Astrocyte (in vitro differentiated cells and primary cell): ENCODE data around the gene SHANK1. TPM values are rescaled to one million over a fixed set of nuclear protein-coding genes. Genes with fewer than 3 reads are reported as not detected.

Experiments used
- DNase-seq: peaks from one replicate; pipeline ENCODE4 v3.0.0-alpha.2; 2010; ENCODE audit warnings: low read depth
- FAIRE-seq: peaks from 2 replicates; lab custom pipeline; 2011; peaks lifted over from hg19 to GRCh38; lab: Jason Lieb, UNC
- H2AFZ ChIP-seq: 2 replicates; pipeline ENCODE4 v1.6.0; 2012; ENCODE audit warnings: low read depth, low read length, inconsistent platforms
- H3K27ac ChIP-seq: 2 replicates; pipeline ENCODE4 v1.5.1; 2011; ENCODE audit warnings: low read depth, low read length, inconsistent platforms
- H3K27me3 ChIP-seq: 2 replicates; pipeline ENCODE4 v1.6.0; 2011; ENCODE audit warnings: low read length, inconsistent platforms; ENCODE audit not compliant: insufficient read depth
- H3K36me3 ChIP-seq: 2 replicates; pipeline ENCODE4 v1.5.1; 2011; ENCODE audit warnings: low read length, inconsistent platforms; ENCODE audit not compliant: insufficient read depth
- H3K4me1 ChIP-seq: 2 replicates; pipeline ENCODE4 v1.5.1; 2011; ENCODE audit warnings: low read length, inconsistent platforms; ENCODE audit not compliant: insufficient read depth
- H3K4me2 ChIP-seq: 2 replicates; pipeline ENCODE4 v1.6.0; 2012; ENCODE audit warnings: low read length, inconsistent platforms
- H3K4me3 ChIP-seq: 2 replicates; pipeline ENCODE4 v1.5.1; 2011; ENCODE audit warnings: low read depth, mild to moderate bottlenecking, low read length, inconsistent platforms; ENCODE audit not compliant: insufficient read depth
- H3K79me2 ChIP-seq: 2 replicates; pipeline ENCODE4 v1.6.0; 2012; ENCODE audit warnings: mild to moderate bottlenecking, low read length, inconsistent platforms; ENCODE audit not compliant: insufficient read depth
- H3K9ac ChIP-seq: 2 replicates; pipeline ENCODE4 v1.6.0; 2012; ENCODE audit warnings: mild to moderate bottlenecking, low read length, inconsistent platforms
- H3K9me3 ChIP-seq: 2 replicates; pipeline ENCODE4 v1.5.1; 2012; ENCODE audit warnings: low read depth, mild to moderate bottlenecking, low read length, inconsistent platforms; ENCODE audit not compliant: insufficient read depth
- H4K20me1 ChIP-seq: 2 replicates; pipeline ENCODE4 v1.6.0; 2012; ENCODE audit warnings: low read length, inconsistent platforms; ENCODE audit not compliant: insufficient read depth
- H3K27ac Mint-ChIP-seq: one replicate; pipeline ENCODE4 v1.8.0; 2021; ENCODE audit warnings: mild to moderate bottlenecking, mixed read lengths; ENCODE audit not compliant: unreplicated experiment
- H3K27me3 Mint-ChIP-seq: one replicate; pipeline ENCODE4 v1.8.0; 2021; ENCODE audit warnings: low read depth, mixed read lengths; ENCODE audit not compliant: unreplicated experiment
- H3K36me3 Mint-ChIP-seq: one replicate; pipeline ENCODE4 v1.8.0; 2021; ENCODE audit warnings: low read depth, mixed read lengths; ENCODE audit not compliant: unreplicated experiment
- H3K4me1 Mint-ChIP-seq: one replicate; pipeline ENCODE4 v1.8.0; 2021; ENCODE audit warnings: low read depth, mixed read lengths; ENCODE audit not compliant: unreplicated experiment
- H3K4me3 Mint-ChIP-seq: one replicate; pipeline ENCODE4 v1.8.0; 2021; ENCODE audit warnings: mild to moderate bottlenecking, moderate library complexity, mixed read lengths; ENCODE audit not compliant: unreplicated experiment
- H3K9me3 Mint-ChIP-seq: one replicate; pipeline ENCODE4 v1.8.0; 2021; ENCODE audit warnings: mild to moderate bottlenecking, mixed read lengths; ENCODE audit not compliant: unreplicated experiment
- EZH2 ChIP-seq: IDR thresholded peaks from 2 replicates; pipeline ENCODE4 v1.6.1; 2012; ENCODE audit warnings: mild to moderate bottlenecking, low read length, inconsistent platforms; ENCODE audit not compliant: insufficient read depth
- total RNA-seq: library from RNA; stranded (reverse); gene quantifications from 2 replicates; pipeline ENCODE4 v1.2.1, GENCODE V29; 2021
- TF ChIP-seq, protein P1 (sequence below): IDR thresholded peaks from 2 replicates; pipeline ENCODE4 v1.5.1; 2011; ENCODE audit warnings: low read depth, mild to moderate bottlenecking, inconsistent platforms, low read length, moderate library complexity; ENCODE audit not compliant: insufficient read depth

Gene SHANK1
- total RNA-seq, 1 donor from 2014 or later = not detected

DNA sequence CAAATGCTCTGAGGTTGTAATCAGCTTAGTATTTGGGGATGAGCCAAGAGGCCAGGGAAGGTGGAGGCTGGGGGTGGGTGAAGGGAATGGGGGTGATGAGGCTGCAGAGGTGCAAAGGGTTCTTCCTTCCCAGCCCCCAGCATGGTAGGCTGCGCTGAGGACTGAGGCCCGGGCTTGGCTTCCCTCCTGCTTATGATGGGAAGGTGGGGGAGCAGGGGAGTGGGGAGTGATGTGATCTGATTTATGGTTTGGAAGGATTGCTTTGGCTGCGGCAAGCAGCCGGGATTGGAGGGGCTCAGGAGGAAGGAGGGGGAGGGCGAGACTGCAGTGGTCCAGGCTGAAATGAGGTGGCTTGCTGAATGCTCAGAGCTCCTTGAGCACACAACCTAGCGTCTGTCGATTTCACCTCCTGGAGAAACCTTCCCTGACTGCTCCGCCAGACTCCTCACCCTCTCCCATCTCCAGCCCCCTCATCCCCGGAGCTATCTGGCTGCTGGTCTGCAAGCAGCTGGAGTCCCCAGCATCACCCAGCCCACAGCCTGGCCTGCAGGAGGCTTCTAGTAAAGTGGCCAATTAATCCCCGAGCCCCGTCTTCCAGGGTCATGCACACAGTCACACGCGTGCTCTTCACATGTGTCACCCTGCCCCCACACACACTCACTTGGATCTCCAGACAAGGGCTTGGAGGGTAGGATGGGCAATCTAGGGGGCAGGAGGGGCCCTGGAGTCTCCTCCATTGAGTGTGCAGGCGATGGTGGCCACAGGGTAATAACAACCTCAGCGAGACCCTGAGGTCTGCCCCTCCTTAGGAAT is 2.8 kb upstream of the SHANK1 start:
- Mint-ChIP-seq H3K4me3 (no peak overlapping the region), H3K9me3 (peaks cover 27% of the 10 kb centered on the region), H3K27me3 (no peaks in the 10 kb centered on the region), H3K27ac (no peak overlapping the region), H3K4me1 (no peaks in the 10 kb centered on the region), H3K36me3 (no peaks in the 10 kb centered on the region)
- H3K9ac ChIP-seq = peak overlapping the region; percentile 50
- no peak overlapping the region for H3K27ac ChIP-seq
- H3K4me3 ChIP-seq = no peak overlapping the region
- peak overlapping the region; percentile 87 for H3K4me2 ChIP-seq
- no peak overlapping the region for H2AFZ ChIP-seq
- DNase-seq (no peak), FAIRE-seq (no peak)
- H3K36me3 ChIP-seq = no peaks in the 10 kb centered on the region
- TF ChIP-seq, protein P1, sequence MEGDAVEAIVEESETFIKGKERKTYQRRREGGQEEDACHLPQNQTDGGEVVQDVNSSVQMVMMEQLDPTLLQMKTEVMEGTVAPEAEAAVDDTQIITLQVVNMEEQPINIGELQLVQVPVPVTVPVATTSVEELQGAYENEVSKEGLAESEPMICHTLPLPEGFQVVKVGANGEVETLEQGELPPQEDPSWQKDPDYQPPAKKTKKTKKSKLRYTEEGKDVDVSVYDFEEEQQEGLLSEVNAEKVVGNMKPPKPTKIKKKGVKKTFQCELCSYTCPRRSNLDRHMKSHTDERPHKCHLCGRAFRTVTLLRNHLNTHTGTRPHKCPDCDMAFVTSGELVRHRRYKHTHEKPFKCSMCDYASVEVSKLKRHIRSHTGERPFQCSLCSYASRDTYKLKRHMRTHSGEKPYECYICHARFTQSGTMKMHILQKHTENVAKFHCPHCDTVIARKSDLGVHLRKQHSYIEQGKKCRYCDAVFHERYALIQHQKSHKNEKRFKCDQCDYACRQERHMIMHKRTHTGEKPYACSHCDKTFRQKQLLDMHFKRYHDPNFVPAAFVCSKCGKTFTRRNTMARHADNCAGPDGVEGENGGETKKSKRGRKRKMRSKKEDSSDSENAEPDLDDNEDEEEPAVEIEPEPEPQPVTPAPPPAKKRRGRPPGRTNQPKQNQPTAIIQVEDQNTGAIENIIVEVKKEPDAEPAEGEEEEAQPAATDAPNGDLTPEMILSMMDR = no peak
- TF ChIP-seq EZH2 = no peak
- H3K27me3 ChIP-seq = no peaks in the 10 kb centered on the region
- no peaks in the 10 kb centered on the region for H4K20me1 ChIP-seq
- H3K79me2 ChIP-seq = no peaks in the 10 kb centered on the region
- no peaks in the 10 kb centered on the region for H3K9me3 ChIP-seq
- peaks cover 8% of the 10 kb centered on the region for H3K4me1 ChIP-seq

GRCh38 chr19:50721441-50722137 is 2.0 kb upstream of the SHANK1 start:
- TF ChIP-seq, protein P1 = no peak
- no peak for TF ChIP-seq EZH2
- H3K27me3 Mint-ChIP-seq = no peaks in the 10 kb centered on the region

More at GRCh38 chr19:50721441-50722137, 2.0 kb upstream of the SHANK1 start:
- no peak overlapping the region for H3K9ac ChIP-seq
- H3K27ac ChIP-seq = no peak overlapping the region
- Mint-ChIP-seq H3K4me1 (no peaks in the 10 kb centered on the region), H3K9me3 (peaks cover 26% of the 10 kb centered on the region), H3K36me3 (no peaks in the 10 kb centered on the region), H3K4me3 (no peak overlapping the region), H3K27ac (no peak overlapping the region)
- no peaks in the 10 kb centered on the region for H3K9me3 ChIP-seq
- H3K4me1 ChIP-seq = peaks cover 8% of the 10 kb centered on the region
- no peak overlapping the region for H3K4me3 ChIP-seq
- FAIRE-seq = no peak
- H3K27me3 ChIP-seq = no peaks in the 10 kb centered on the region
- no peaks in the 10 kb centered on the region for H3K36me3 ChIP-seq
- no peak overlapping the region for H2AFZ ChIP-seq
- H3K4me2 ChIP-seq = no peak overlapping the region
- H3K79me2 ChIP-seq = no peaks in the 10 kb centered on the region
- DNase-seq = no peak
- no peaks in the 10 kb centered on the region for H4K20me1 ChIP-seq
